H9 (cell line): Measurements from ENCODE around the gene MPST. TPM values are rescaled to one million over a fixed set of nuclear protein-coding genes. Genes with fewer than 3 reads are reported as not detected.

ENCODE experiments used
- DNase-seq: peaks from one replicate; pipeline ENCODE4 v3.0.0-alpha.2; 2017
- H2AFZ ChIP-seq: one replicate; pipeline ENCODE4 v1.6.1; 2013; ENCODE audit warnings: mild to moderate bottlenecking, low read length, control low read depth, moderate library complexity
- H2AK5ac ChIP-seq: 2 replicates; pipeline ENCODE4 v1.6.1; 2013; ENCODE audit warnings: low read length, control low read depth, mixed read lengths; ENCODE audit not compliant: insufficient read length
- H2BK120ac ChIP-seq: one replicate; pipeline ENCODE4 v1.6.1; 2013; ENCODE audit warnings: low read depth, mild to moderate bottlenecking, low read length, control low read depth, inconsistent platforms; ENCODE audit not compliant: poor library complexity, severe bottlenecking
- H2BK12ac ChIP-seq: 2 replicates; pipeline ENCODE4 v1.6.1; 2013; ENCODE audit warnings: low read length, control low read depth, mixed read lengths, low read depth; ENCODE audit not compliant: insufficient read length
- H2BK15ac ChIP-seq: 2 replicates; pipeline ENCODE4 v1.6.1; 2013; ENCODE audit warnings: low read depth, low read length, control low read depth
- H2BK20ac ChIP-seq: one replicate; pipeline ENCODE4 v1.6.1; 2013; ENCODE audit warnings: low read depth, mild to moderate bottlenecking, low read length, control low read depth, inconsistent platforms; ENCODE audit not compliant: poor library complexity, severe bottlenecking
- H2BK5ac ChIP-seq: 2 replicates; pipeline ENCODE4 v1.6.1; 2013; ENCODE audit warnings: low read length, control low read depth, mixed read lengths; ENCODE audit not compliant: insufficient read length
- H3K14ac ChIP-seq: 2 replicates; pipeline ENCODE4 v1.6.1; 2013; ENCODE audit warnings: low read length, control low read depth; ENCODE audit not compliant: insufficient read depth
- H3K18ac ChIP-seq: 2 replicates; pipeline ENCODE4 v1.6.1; 2013; ENCODE audit warnings: low read depth, mild to moderate bottlenecking, mixed read lengths, low read length, control low read depth; ENCODE audit not compliant: insufficient read length
- H3K23ac ChIP-seq: 2 replicates; pipeline ENCODE4 v1.6.1; 2013; ENCODE audit warnings: low read length, control low read depth, mixed read lengths, low read depth; ENCODE audit not compliant: insufficient read length
- H3K23me2 ChIP-seq: 2 replicates; pipeline ENCODE4 v1.6.1; 2013; ENCODE audit warnings: low read depth, mild to moderate bottlenecking, mixed read lengths, low read length, control low read depth; ENCODE audit not compliant: insufficient read length, poor library complexity, severe bottlenecking
- H3K27ac ChIP-seq: 2 replicates; pipeline ENCODE4 v1.5.1; 2013; ENCODE audit warnings: low read length, control low read depth, mixed read lengths, low read depth; ENCODE audit not compliant: insufficient read length
- H3K27me3 ChIP-seq: 2 replicates; pipeline ENCODE4 v1.6.1; 2013; ENCODE audit warnings: low read length, control low read depth, inconsistent platforms; ENCODE audit not compliant: insufficient read depth
- H3K4ac ChIP-seq: 2 replicates; pipeline ENCODE4 v1.6.1; 2013; ENCODE audit warnings: low read depth, mild to moderate bottlenecking, control low read depth, inconsistent platforms, low read length, moderate library complexity
- H3K4me1 ChIP-seq: 2 replicates; pipeline ENCODE4 v1.6.1; 2013; ENCODE audit warnings: low read length, control low read depth, inconsistent platforms; ENCODE audit not compliant: insufficient read depth
- H3K4me2 ChIP-seq: 2 replicates; pipeline ENCODE4 v1.6.1; 2013; ENCODE audit warnings: low read length, control low read depth, mixed read lengths; ENCODE audit not compliant: insufficient read length, insufficient read depth
- H3K56ac ChIP-seq: 2 replicates; pipeline ENCODE4 v1.6.1; 2013; ENCODE audit warnings: low read depth, mild to moderate bottlenecking, mixed read lengths, low read length, control low read depth; ENCODE audit not compliant: insufficient read length
- H3K79me1 ChIP-seq: 2 replicates; pipeline ENCODE4 v1.6.1; 2013; ENCODE audit warnings: low read depth, mild to moderate bottlenecking, moderate library complexity, low read length, control low read depth, inconsistent platforms; ENCODE audit not compliant: insufficient read depth, poor library complexity, severe bottlenecking
- H3K79me2 ChIP-seq: 2 replicates; pipeline ENCODE4 v1.6.1; 2013; ENCODE audit warnings: low read length, control low read depth, inconsistent platforms; ENCODE audit not compliant: insufficient read depth
- H3K9ac ChIP-seq: 2 replicates; pipeline ENCODE4 v1.6.1; 2013; ENCODE audit warnings: low read length, control low read depth, mixed read lengths; ENCODE audit not compliant: insufficient read length; ENCODE audit errors: extremely low read depth
- H3K9me3 ChIP-seq: one replicate; pipeline ENCODE4 v1.6.1; 2013; ENCODE audit warnings: low read depth, low read length, inconsistent platforms; ENCODE audit not compliant: control insufficient read depth
- H3T11ph ChIP-seq: one replicate; pipeline ENCODE4 v1.6.1; 2013; ENCODE audit warnings: mild to moderate bottlenecking, low read length, control low read depth, inconsistent platforms
- H4K20me1 ChIP-seq: one replicate; pipeline ENCODE4 v1.6.1; 2013; ENCODE audit not compliant: control insufficient read depth, insufficient read length, insufficient read depth
- H4K5ac ChIP-seq: 2 replicates; pipeline ENCODE4 v1.6.1; 2013; ENCODE audit warnings: low read depth, mild to moderate bottlenecking, mixed read lengths, low read length, control low read depth; ENCODE audit not compliant: insufficient read length
- H4K8ac ChIP-seq: replicated peaks from 2 replicates; pipeline ENCODE4 v1.6.1; 2013; ENCODE audit warnings: low read length, control low read depth, mixed read lengths, low read depth; ENCODE audit not compliant: insufficient read length
- H4K91ac ChIP-seq: 2 replicates; pipeline ENCODE4 v1.6.1; 2013; ENCODE audit warnings: low read depth, mild to moderate bottlenecking, moderate library complexity, mixed read lengths, low read length, control low read depth; ENCODE audit not compliant: insufficient read length
- H3K27ac Mint-ChIP-seq, 3 experiments: 2 replicates in 2 of 3; 3 replicates in 1 of 3; pipeline ENCODE4 v1.8.0; 2020 to 2021; ENCODE audit warnings: mixed read lengths in 3 of 3, mild to moderate bottlenecking in 1 of 3, moderate library complexity in 1 of 3
- H3K27me3 Mint-ChIP-seq: 2 replicates; pipeline ENCODE4 v1.8.0; 2021; ENCODE audit warnings: low read depth, mild to moderate bottlenecking, moderate library complexity, mixed read lengths
- H3K36me3 Mint-ChIP-seq, 3 experiments: 2 replicates in 2 of 3; 3 replicates in 1 of 3; pipeline ENCODE4 v1.8.0; 2020 to 2021; ENCODE audit warnings: low read depth in 3 of 3, mixed read lengths in 3 of 3; ENCODE audit not compliant: insufficient read depth in 1 of 3
- H3K4me1 Mint-ChIP-seq, 2 experiments: 2 replicates each; pipeline ENCODE4 v1.8.0; 2020; ENCODE audit warnings: mixed read lengths in 2 of 2
- H3K4me3 Mint-ChIP-seq, 2 experiments: 2 replicates in 1 of 2; 3 replicates in 1 of 2; pipeline ENCODE4 v1.8.0; 2020 to 2021; ENCODE audit warnings: mild to moderate bottlenecking in 2 of 2, mixed read lengths in 2 of 2, moderate library complexity in 1 of 2
- H3K9me3 Mint-ChIP-seq, 2 experiments: 2 replicates in 1 of 2; 3 replicates in 1 of 2; pipeline ENCODE4 v1.8.0; 2020; ENCODE audit warnings: mild to moderate bottlenecking in 2 of 2, mixed read lengths in 2 of 2, moderate library complexity in 1 of 2
- WGBS: extraction: QIAGEN DNeasy Blood & Tissue Kit; methylation state at CpG from one replicate; pipeline ENCODE4 v1.1.7; 2013; ENCODE audit warnings: missing lambda C conversion rate, low lambda C conversion rate, mixed read lengths; ENCODE audit not compliant: insufficient read length; ENCODE audit errors: extremely low coverage; 5-methylcytosine and 5-hydroxymethylcytosine counted together
- total RNA-seq: library from RNA; stranded (reverse); gene quantifications from 2 replicates; pipeline ENCODE4 v1.2.1, GENCODE V29; 2021
- TF ChIP-seq, protein P1 (sequence below): fragments of 200-600 bp; sonication (generic); conservative IDR thresholded peaks from 3 replicates; pipeline ENCODE4 v1.8.0; 2021; ENCODE audit warnings: antibody characterized with exemption, mild to moderate bottlenecking

MPST gene
- total RNA-seq, 1 experiment from 2014 or later: 70.5 TPM

DNA sequence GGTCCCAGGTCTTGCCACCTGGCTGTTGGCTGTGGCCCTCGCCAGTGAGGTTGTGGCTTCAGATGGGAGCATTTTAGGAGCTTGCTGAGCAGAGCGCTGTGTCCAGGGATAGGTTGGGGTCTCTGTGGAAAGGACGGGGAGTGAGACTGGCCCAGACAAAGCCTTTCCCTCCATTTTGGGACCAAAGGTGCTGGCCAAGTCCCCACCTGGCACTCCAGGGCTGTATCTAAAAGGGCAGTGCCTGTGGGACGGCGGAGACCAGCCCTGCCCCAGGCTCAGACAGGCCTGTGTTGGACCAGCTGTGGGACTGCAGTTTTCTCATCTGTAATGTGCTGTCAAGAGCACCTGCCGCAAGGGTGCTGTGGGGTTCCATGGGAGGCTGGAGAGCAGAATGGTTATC lies 27.0 kb downstream of the MPST start:
- Histone ChIP-seq H3K4me1 (no peaks in the 10 kb centered on the region), H2BK120ac (no peak overlapping the region), H3K14ac (no peak overlapping the region), H2BK12ac (no peak overlapping the region), H3K23ac (no peak overlapping the region), H3K79me2 (no peaks in the 10 kb centered on the region), H3K79me1 (no peaks in the 10 kb centered on the region), H3K56ac (no peak overlapping the region), H2AK5ac (no peak overlapping the region), H3K27ac (no peak overlapping the region), H2BK15ac (no peak overlapping the region), H3K27me3 (no peaks in the 10 kb centered on the region; the same call in 1 of the 2 replicates), H3K18ac (no peak overlapping the region), H2BK20ac (no peak overlapping the region), H2AFZ (no peak overlapping the region), H3T11ph (no peak overlapping the region), H4K5ac (no peak overlapping the region), H4K20me1 (no peaks in the 10 kb centered on the region), H3K4ac (no peak overlapping the region), H3K4me2 (no peak overlapping the region), H2BK5ac (no peak overlapping the region), H4K91ac (no peak overlapping the region), H4K8ac (no peak overlapping the region), H3K9me3 (no peaks in the 10 kb centered on the region), H3K9ac (no peak overlapping the region), H3K23me2 (no peaks in the 10 kb centered on the region)
- no peak overlapping the region for H3K4me3 Mint-ChIP-seq
- H3K9me3 Mint-ChIP-seq: no peaks in the 10 kb centered on the region; a peak in 1 of 5 replicates
- no peak for DNase-seq
- no peak overlapping the region; a peak in 1 of 7 replicates for H3K27ac Mint-ChIP-seq
- peaks cover 40% of the 10 kb centered on the region for H3K27me3 Mint-ChIP-seq
- no peaks in the 10 kb centered on the region for H3K36me3 Mint-ChIP-seq
- peaks cover 6 to 18% of the 10 kb centered on the region in 2 experiments for H3K4me1 Mint-ChIP-seq
- TF ChIP-seq, protein P1, sequence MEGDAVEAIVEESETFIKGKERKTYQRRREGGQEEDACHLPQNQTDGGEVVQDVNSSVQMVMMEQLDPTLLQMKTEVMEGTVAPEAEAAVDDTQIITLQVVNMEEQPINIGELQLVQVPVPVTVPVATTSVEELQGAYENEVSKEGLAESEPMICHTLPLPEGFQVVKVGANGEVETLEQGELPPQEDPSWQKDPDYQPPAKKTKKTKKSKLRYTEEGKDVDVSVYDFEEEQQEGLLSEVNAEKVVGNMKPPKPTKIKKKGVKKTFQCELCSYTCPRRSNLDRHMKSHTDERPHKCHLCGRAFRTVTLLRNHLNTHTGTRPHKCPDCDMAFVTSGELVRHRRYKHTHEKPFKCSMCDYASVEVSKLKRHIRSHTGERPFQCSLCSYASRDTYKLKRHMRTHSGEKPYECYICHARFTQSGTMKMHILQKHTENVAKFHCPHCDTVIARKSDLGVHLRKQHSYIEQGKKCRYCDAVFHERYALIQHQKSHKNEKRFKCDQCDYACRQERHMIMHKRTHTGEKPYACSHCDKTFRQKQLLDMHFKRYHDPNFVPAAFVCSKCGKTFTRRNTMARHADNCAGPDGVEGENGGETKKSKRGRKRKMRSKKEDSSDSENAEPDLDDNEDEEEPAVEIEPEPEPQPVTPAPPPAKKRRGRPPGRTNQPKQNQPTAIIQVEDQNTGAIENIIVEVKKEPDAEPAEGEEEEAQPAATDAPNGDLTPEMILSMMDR: no peak
- no CpG with 5 or more reads among the region's 6 CpGs for WGBS
